Astrocyte of the spinal cord (primary cell): Measurements from ENCODE around the gene ATP1A3.

Source experiments
- DNase-seq: peaks from one replicate; pipeline ENCODE4 v3.0.0; 2011; ENCODE audit warnings: low read depth, low spot score
- H3K4me3 ChIP-seq: 2 replicates; pipeline ENCODE4 v1.5.1; 2011; ENCODE audit warnings: low read depth, mild to moderate bottlenecking, low read length, moderate library complexity
- in situ Hi-C: cut with HindIII; loops from 2 replicates; pipeline ENCODE4 v1.10.0; 2017; ENCODE audit warnings: low sequenced_read_pairs
- TF ChIP-seq, protein P1 (sequence below): IDR thresholded peaks from 2 replicates; pipeline ENCODE4 v1.5.1; 2012; ENCODE audit warnings: low read depth, mild to moderate bottlenecking, low read length, inconsistent platforms

The ATP1A3 gene

DNA sequence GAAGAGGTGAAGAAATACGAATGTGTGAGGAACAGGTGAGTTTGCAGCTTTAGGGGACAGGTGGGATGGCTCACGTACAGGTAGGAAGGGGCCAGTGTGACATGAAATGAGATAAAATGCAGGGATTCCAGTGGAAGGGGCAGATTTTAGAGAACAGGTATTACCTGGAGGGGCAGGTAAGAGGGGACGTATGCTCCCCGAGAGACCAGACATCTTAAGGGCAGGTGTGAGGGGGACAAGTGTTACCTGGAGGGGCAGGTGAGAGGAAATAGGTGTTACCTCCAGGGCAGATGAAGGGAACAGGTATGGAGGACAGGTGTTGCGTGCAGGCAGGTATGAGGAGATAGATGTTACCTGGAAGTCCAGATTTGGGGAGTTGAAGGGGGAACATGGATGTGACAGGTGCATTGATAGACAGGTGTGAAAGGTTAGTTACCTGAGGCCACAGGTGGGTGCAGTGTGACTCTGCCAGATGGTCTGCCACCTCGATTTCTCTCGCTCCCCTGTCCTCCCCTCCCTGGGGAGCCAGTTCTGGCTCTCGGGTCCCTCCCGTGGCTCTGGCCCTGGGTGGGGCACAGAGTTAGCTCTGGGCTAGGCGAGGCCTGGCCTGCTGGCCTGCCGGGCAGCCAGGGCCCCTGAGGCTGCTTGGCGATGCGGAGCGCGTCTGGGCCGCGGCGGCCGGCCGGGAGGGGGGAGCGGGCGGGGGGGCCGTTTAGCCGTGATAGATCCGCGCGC, 67.8 kb downstream of the ATP1A3 start:
- no peak overlapping the region for H3K4me3 ChIP-seq
- DNase-seq = no peak
- TF ChIP-seq, protein P1, sequence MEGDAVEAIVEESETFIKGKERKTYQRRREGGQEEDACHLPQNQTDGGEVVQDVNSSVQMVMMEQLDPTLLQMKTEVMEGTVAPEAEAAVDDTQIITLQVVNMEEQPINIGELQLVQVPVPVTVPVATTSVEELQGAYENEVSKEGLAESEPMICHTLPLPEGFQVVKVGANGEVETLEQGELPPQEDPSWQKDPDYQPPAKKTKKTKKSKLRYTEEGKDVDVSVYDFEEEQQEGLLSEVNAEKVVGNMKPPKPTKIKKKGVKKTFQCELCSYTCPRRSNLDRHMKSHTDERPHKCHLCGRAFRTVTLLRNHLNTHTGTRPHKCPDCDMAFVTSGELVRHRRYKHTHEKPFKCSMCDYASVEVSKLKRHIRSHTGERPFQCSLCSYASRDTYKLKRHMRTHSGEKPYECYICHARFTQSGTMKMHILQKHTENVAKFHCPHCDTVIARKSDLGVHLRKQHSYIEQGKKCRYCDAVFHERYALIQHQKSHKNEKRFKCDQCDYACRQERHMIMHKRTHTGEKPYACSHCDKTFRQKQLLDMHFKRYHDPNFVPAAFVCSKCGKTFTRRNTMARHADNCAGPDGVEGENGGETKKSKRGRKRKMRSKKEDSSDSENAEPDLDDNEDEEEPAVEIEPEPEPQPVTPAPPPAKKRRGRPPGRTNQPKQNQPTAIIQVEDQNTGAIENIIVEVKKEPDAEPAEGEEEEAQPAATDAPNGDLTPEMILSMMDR = no peak
- in situ Hi-C loops = no loop called here

DNA sequence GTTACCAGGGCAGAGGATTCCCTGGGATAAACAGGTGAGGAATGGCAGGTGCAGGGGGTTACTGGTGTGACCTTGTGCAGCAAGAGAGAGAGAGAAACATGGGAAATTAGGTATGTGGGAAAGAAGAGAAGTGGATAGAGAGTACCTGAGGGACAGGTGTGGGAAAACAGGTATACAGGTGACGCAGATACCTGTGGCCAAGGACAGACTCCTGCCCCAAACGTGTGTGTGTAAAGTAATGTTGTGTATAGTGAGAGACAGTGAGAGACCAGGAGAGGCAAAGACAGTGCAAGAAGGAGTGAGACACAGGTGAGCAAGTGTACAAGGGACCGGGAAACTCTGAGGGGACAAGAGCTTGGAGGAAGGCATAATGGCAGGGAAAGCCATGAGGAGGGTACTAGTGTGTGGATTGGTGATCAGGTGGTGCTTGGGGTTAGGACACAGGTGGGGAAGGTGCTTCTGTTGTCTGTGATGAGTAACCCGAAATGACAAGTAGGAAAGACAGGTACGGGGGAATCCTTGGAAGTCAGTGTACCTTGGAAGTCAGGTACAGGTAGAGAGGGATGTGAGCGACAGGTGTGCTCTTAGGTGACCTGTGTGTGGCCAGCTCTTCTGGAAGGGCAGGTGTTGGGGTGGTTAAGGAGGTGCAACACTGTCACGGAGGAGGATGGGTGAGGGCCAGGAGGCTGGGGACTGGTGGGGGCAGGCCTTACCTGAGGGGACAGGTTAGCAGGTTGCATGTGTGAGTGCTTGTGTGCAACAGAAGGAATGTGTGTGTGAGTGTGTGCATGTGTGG, 68.6 kb downstream of the ATP1A3 start:
- TF ChIP-seq, protein P1 = no peak
- in situ Hi-C loops = no loop called here
- no peak for DNase-seq
- no peak overlapping the region for H3K4me3 ChIP-seq

DNA sequence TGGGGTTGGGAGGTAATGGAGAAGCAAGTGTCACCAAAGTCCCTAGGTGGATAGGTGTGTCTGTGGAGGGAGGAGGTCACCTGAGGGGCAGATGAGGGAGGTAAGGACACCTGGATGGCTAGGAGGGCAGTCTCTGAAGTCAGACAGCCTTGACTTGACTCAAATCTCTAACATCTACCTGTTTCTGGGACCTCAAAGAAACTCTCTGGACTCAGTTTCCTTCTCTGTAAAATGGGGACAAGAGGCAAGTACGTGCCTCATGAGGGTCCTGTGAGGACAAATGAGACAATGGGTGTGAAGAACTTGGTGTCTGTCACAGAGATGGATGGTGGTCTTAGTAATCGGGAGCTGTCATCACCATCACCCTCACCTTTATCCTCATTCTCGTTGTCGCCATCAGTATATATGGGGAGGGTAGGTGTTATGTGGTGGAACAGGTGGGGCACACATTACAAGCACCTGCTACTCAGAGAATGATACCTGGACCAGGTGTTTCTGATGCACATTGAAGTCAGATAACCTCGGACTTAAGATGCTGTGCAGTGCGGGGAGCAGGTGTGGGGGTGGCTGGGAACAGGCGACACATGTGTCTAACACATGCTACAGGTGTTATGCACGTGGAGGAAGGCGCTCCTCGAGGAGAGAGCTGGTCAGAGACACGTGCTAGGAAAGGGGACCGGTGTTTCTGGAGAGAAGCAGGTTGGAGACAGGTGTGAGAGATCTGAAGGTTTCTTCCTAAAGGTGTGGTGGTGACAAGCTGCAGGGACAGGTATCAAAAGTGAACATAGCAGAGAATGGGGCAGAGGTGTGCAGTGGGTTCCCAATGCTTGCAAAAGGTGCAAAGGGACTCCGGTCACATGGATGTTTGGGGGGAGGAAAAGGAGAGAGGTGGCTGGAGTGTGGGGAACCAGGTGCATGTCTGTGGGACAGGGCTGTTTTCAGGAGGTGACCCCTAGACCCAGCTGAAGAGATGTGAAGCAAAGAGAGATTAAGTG, 69.6 kb downstream of the ATP1A3 start:
- no peak for DNase-seq
- TF ChIP-seq, protein P1 = no peak
- no peak overlapping the region for H3K4me3 ChIP-seq
- in situ Hi-C loops = no loop called here

DNA sequence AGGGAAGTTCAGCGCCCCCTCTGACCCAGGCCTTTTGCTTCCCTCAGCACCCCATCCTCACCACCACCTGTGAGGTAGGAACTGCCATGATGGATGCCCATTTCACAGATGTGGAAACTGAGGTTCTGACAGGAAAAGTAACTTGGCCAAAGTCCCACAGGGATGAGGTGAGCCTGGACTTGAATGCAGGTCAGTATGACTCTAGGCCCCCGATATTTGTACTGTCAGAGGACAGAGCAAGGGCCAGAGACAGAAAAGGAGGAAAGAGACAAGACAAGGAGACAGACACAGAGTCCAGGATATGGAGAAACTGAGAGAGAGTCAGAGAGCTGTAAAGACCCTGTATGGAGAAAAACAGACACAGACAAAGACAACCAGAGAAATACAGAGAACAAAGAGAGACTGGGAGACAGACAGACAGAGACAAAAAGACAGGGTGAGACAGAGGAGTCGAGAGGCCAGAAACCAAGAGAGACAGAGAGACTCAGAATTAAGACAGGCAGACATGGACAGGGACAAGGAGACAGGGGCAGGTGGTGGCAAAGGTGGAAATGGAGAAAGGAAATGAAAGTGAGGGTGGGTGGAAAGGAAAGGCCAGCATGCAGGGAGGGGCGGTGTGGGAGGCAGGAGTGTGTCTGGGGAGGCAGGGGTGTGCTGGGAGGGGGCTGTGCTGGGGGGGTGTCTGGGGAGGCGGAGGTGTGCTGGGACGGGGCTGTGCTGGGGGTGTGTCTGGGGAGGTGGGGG, 70.8 kb downstream of the ATP1A3 start:
- TF ChIP-seq, protein P1 = no peak
- no peak for DNase-seq
- in situ Hi-C loops = no loop called here
- H3K4me3 ChIP-seq = no peak overlapping the region

DNA sequence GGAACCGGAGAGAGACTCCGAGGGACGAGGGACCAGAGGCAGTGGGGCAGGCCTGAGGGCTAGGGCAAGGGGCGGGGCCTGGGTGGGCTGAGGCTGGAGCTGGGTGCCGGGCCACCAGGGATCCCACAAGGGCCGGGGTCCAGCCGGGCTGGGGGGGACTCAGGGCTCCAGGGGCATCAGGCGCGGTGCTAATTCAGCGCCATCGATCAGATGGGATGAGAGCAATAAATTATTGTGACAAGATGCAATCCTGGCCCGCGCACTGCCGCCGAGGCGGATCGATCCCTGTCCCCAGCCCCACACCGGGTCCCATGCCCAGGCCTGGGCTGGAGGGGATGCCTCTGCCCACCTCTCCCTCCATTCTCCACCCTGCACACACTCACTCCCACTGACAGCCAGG, 71.4 kb downstream of the ATP1A3 start:
- H3K4me3 ChIP-seq = no peak overlapping the region
- TF ChIP-seq, protein P1 = no peak
- in situ Hi-C loops = no loop called here
- no peak for DNase-seq
